Lower leg skin (tissue), 3 donors: ENCODE results near the gene HSPE1.

Experiments used
- CTCF ChIP-seq, 3 donors: fragments of 450-650 bp; IDR thresholded peaks; one replicate each; pipeline ENCODE4 v1.5.1; 2016; ENCODE audit warnings: antibody characterized with exemption in 3 of 3, mild to moderate bottlenecking in 3 of 3, moderate library complexity in 2 of 3
- POLR2A ChIP-seq, 2 donors: fragments of 450-650 bp; IDR thresholded peaks; one replicate each; pipeline ENCODE4 v1.6.1; 2016 to 2017; ENCODE audit warnings: antibody characterized with exemption in 2 of 2, mild to moderate bottlenecking in 1 of 2, moderate library complexity in 1 of 2

DNA sequence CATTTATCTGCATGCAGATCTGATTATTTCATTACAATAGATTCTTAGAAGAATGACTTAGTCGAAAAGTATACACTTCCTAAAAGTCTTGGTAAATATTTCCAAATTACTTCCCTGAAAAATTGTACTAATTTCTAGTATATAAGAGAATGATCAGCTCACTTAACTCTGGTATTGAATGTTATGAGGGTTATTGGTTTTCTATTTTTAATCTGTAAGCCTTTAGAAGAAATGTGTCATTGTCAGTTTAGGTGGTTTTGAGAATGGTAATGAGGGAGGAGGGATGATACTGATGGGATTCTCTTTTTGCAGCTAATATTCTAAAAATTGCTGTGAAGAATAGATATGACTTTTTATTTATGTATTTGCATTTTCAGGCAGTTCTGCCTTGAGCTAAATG lies 39.6 kb downstream of the HSPE1 start:
- TF ChIP-seq CTCF (IDR thresholded peaks at IDR 0.05) (no peak), POLR2A (IDR thresholded peaks at IDR 0.05) (no peak)
